ENCODE data around the gene UBE2E2. TPM values are rescaled to one million over a fixed set of nuclear protein-coding genes. Genes with fewer than 3 reads are reported as not detected.
"Not testable (repeated sequence)": the region's sequence is repeated elsewhere in the genome, so short reads cannot be mapped to it uniquely, and the experiment has no call there.

Gene UBE2E2
- polyA plus RNA-seq, 3 donors = 43.0 to 56.8 (median 53.0) TPM

DNA sequence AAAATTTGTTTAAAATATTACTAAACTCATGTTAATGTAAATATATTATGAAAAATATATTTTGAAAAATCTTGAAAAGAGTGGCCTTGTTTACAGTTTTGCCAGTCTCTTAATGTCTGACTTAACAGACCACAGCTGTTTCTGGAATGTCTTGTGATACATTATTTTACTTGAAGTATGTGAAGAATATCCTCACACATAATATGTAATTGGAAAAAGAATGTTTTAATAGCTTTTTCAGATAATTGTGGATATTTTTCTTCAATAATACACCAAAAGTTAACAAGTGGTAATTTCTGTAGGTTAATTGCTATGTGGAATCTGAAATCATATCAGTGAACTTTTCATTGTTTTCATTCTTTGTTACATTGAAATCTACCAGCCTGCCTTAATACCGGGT lies 101.3 kb downstream of the UBE2E2 start:
- DNase-seq (ENCODE audit: extremely low read depth in 1 of 11, low read depth in 9 of 11, low spot score in 4 of 11) = peak in 1 of 11 donors; percentile 32

DNA sequence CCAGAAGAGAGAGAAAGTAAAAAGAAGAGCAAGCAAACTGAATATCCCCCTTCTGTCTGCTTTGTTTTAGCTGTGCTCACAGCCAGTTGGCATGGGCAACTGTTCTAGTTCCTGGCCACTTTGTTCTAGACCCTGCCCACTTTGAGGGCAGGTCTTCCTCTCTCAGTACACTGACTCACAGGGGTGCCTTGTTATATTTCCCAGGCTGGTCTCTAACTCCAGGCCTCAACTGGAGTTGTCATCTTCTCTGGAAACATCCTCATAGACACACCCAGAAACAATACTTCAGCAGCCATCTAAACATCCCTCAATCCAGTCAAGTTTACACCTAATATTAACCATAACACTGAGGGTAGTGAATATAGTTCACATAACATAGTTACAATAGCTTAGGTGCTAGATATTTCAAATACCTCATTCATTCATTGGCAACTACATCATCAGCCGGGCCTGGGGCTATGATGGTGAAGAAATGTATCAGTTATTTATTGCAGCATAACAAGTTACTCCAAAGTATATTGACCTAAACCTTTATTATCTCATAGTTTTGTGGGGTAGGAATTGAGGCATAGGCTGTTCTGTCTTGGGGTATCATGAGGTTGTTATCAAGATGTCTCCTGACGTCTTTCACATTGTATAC lies 106.0 kb downstream of the UBE2E2 start:
- DNase-seq (ENCODE audit: extremely low read depth in 1 of 11, low read depth in 9 of 11, low spot score in 4 of 11) = no peak

DNA sequence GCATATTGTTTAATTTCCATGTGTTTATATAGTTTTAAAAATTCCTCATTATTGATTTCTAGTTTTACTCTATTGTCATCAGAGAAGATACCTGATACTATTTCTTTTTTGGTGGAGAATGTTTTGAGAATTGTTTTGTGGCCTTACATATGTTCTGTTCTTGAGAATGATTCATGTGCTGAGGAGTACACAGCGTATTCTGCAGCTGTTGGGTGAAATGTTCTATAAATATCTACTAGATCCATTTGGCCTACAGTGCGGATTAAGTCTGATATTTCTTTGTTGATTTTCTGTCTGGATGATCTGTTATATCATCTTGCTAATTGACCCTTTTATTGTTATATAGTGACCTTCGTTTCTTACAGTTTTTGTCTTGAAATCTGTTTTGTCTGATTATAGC lies 109.7 kb downstream of the UBE2E2 start:
- DNase-seq (ENCODE audit: extremely low read depth in 1 of 11, low read depth in 9 of 11, low spot score in 4 of 11) = no peak

DNA sequence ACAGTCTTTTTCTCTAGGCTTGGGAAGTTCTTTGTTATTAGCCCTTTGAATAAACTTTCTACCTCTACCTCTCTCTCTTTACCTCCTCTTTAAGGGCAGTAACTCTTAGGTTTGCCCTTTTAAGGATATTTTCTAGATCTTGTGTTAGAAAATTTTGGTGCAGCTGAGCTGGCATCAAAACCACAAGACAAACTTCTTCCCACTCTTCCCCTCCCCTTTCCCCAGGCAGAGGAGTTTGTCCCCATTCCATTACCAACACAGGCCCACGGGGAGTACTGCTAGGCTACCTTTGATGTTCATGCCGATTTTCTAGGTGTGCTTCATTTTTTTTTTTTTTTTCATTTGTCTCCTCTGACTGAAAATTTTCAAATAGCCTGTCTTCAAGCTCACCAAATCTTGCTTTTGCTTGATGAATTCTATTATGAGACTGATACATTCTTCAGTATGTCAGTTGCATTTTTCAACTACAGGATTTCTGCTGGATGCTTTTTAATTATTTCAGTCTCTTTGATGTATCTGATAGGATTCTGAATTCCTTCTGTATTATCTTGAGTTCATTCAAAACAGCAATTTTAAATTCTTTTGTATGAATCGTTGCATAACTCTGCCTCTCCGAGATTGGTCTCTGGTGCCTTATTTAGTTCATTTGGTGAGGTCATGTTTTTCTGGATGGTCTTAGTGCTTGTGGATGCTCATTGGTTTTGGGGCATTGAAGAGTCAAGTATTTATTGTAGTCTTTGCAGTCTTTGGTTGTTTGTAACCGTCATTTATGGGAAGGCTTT lies 112.0 kb downstream of the UBE2E2 start:
- DNase-seq (ENCODE audit: extremely low read depth in 1 of 11, low read depth in 9 of 11, low spot score in 4 of 11) = no peak

DNA sequence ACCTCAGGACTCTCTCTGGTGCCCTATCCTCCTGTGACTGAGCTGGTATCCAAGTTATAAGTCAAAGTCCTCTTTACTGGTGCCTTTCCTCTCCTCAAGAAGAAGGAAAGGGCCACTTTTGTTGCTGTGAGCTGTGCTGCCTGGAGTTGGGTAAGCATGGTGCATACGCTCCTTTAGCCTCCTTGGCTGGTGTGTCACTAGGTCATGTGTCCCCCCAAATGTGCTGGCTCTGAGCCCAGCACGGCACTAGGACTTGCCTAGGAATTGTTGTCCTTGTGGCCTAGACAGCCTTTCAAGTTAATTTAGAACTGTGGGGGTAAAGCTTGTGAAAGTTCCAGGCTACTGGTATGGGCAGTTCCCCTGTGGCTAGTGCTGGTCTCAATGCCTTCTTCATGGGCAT lies 113.8 kb downstream of the UBE2E2 start:
- no peak for DNase-seq (ENCODE audit: extremely low read depth in 1 of 11, low read depth in 9 of 11, low spot score in 4 of 11)

DNA sequence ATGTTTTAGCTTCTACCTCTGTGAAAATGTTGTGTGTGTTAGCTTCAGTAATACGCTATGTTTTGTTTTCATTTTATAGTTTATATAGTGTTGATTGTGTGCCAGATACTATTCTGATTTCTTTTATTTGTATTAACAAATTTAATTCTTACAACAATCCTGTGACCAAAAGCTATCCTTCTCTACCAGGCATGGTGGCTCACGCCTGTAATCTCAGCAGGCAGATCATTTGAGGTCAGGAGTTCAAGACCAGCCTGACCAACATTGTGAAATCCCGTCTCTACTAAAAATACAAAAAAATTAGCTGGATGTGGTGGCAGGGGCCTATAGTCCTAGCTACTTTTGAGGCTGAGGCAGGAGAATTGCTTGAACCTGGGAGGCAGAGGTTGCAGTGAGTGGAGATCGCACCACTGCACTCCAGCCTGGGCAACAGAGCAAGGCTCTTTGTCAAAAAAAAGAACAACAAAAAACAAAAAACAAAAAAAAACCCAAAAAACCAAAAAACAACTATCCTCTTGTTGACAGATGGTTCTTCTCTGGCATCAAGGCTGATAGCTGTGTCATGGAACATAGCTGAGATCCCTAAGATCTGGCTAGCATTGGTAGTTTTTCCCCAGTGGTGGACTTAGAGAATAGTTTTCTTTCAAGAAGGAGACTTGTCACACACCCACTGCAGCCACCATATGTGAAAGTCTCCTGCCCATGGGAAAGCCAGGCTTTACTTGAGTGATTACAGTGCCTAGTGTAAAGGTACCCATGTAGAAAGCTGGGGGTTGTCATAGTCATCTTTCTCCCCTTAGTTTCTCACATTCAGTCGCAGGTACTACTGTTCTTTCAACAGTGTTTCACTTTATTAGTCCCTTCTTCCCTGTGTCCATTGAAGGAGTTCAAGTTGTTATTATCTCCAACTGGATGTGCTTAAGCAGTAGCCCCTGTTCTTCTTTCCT lies 116.5 kb downstream of the UBE2E2 start:
- peak in 1 of 11 donors; percentile 1 for DNase-seq (ENCODE audit: extremely low read depth in 1 of 11, low read depth in 9 of 11, low spot score in 4 of 11)

DNA sequence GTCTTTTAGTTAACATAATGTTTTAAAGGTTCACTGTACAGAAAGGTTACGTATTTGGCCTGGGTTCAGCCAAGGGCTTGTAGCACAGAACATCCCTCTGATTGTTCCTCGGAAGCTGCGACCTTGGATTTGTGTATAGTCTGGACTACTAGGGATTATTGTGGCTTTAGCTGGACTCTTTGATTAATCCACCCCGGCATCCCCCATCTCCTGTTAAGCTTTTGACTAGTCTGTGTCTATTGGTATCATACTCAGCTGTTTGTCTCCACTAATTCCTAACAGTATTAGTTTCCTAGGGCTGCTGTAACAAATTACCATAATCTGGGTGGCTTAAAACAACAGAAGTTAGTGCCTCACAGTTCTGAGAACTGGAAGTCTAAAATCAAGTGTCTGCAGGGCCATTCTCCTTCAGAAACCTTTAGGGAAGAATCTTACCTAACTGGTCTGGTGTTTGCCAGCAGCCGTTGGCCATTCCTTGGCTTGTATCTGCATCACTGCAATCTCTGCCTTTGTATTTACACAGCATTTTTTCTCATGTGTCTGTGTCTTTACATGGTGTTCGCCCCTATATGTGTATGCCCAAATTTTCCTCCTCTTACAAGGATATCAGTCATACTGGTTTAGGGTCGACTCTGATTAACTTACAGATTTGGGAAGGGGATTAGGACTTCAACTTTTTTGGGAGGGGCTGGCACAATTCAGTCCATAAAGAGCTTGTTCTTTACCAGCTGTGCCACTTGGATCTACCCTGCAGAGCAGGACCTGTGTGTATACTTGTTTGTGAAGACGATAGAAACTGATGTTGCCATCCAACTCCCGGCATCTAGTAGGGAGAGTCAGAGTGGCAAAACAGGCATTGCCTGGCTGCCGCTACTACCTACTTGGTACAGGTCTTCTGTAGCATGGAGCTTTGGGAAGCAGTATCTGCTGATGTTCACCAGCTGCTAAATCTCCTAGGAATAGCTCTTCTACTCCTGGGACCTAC lies 117.8 kb downstream of the UBE2E2 start:
- no peak for DNase-seq (ENCODE audit: extremely low read depth in 1 of 11, low read depth in 9 of 11, low spot score in 4 of 11)

DNA sequence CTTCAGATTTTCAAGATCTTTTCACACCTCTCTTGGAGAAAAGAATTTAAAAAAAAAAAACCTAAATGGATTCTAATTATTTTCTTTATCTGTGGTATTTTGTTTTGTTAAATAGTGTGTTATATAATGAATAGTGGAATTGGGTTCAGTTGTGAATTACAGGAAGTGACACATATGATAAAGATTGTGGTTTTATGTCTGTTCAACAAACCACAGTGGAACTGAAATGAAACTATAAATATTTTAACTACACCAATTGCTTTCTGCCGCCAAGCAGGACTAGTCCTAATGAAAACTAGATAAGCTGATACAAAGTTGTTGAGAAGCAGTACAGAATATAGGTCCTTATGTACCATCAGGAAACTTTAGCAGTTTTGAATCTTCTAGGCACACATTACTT lies 121.6 kb downstream of the UBE2E2 start:
- DNase-seq (ENCODE audit: extremely low read depth in 1 of 11, low read depth in 9 of 11, low spot score in 4 of 11) = no peak

DNA sequence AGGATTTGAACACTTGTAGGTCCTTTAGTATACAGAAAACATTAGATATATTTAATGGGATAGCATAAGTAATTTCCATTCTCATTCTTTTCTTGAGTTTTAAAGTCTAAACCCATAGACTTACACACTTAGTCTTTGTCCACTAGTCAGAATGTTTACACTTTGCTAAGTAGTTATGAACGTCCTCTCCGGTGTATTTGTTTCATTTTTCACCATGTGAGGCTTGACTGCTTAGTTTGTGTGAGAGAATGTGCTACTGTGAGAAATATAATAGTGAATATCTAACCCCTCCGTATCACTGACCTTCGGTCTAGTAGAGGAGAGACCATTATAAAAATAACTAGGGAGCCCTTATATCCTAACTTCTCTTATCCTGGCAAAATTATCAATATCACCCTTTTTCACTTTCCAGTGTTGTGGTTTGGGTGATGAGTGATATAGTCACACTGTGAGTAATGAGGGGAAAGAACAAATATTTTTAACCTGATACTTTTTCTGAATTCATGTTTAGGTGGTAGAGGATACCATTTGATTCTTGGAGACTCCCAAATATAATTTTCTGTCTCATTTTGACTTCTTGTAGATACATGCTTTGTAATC lies 122.4 kb downstream of the UBE2E2 start:
- no peak for DNase-seq (ENCODE audit: extremely low read depth in 1 of 11, low read depth in 9 of 11, low spot score in 4 of 11)

DNA sequence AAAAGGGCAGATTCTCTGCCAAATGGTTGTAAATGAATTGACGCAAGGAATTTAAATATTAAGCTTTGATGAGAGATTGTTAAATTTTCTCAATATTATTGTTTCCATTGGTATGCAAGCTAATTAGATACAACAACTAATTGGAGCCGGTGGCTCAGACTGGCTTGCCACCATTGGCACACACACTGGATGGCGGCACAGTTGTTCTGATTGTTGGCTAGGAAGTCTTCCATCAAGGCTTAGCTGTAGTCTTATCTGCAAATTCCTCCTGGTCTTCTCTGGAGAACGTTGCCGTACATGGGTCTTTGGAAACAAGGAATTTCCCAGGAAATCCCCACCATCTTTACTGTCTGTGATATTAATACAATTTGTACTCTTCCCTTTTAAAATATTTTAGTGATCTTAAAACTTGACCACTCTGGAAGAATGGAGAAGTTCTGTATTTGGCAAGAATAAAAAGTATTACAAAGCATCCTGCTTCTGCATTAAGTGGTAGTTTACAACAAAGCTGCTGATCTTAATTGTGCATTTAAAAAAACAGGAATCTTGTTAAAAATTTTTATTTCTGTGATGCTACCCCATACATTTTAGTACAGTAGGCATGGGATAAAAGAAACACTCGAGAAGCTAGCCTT lies 126.5 kb downstream of the UBE2E2 start:
- no peak for DNase-seq (ENCODE audit: extremely low read depth in 1 of 11, low read depth in 9 of 11, low spot score in 4 of 11)

DNA sequence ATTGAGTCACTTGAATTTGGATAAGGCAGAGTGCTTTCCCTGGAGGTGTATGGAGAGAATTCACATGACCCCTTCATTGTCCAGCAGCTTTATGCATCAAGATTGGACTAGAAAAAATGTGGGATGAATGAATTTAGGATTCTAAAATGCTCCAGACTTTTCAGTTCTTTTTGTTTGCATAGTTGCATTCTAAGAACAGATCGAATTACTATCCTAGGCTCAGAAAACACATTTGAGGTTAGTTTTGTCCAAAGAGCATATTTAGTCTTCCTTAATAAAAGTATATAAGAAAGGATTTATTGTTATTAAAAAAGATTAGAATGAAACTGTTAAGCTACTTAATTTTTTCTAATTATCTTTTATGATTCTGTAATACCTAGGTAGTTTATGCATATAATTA lies 127.4 kb downstream of the UBE2E2 start:
- DNase-seq (ENCODE audit: extremely low read depth in 1 of 11, low read depth in 9 of 11, low spot score in 4 of 11) = no peak

DNA sequence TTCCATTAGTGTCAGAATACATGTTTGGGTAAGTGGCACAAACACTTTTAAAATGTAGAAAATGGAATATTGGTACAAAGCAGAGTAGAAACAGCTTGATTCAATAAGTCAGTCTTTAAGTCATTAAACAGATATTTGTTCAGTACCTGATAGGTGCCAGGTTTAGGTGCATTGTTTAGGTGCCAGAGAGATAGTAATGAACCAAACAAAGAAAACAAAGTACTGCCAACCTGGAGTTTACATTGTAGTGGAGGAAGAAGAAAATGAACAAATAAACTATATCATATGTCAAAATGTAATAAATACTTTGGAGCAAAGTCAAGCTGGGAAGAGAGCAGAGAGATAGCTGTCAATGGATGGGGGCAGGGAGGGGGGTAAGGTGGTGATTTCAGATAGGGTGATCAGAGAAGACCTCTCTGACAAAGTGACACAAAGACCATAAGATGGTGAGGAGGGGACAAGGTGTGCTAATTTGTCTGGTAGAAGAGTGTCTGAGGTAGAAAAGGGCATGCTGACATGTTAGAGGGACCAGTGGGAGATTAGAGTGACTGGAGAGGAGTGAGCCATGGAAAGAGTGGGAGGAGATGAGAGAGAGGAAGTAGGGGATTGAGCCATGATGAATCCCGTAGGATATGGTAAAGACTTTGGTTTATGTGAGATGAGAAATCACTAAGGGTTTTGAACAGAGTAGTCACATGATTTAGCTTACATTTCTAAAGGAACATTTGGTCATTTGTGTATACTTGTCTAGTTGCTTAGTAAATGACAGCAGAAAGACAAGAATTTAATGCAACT lies 128.2 kb downstream of the UBE2E2 start:
- no peak for DNase-seq (ENCODE audit: extremely low read depth in 1 of 11, low read depth in 9 of 11, low spot score in 4 of 11)

DNA sequence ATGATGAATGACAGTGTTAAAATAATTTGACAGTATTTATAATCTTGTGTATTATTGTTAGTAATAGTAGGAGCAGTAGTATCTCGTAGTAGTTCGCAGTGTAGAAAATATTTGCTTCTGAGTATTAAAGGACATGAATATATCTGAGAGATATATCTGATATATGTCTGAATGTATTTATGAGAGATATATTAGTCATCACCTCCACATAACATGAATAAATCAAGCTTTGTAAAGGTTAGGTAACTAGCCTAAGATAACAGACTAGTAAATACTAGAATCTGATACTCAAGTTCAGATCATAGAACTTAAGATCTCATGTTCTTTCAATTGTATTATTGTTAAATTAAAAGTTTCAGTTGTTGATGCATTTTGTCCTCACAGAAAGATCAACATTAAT lies 130.5 kb downstream of the UBE2E2 start:
- DNase-seq (ENCODE audit: extremely low read depth in 1 of 11, low read depth in 9 of 11, low spot score in 4 of 11) = no peak

DNA sequence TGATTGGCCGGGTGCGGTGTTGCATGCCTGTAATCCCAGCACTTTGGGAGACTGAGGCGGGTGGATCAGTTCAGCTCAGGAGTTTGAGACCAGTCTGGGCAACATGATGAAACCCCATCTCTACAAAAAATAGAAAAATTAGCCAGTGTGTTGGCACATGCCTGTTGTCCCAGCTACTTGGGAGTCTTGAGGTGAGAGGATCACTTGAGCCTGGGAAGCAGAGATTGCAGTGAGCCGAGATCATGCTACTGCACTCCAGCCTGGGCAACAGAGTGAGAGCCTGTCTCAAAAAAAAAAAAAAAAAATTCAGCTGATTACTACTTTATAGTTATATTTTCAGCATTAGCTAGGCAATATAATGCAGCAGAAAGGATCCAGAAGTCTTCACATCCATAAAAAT lies 133.7 kb downstream of the UBE2E2 start:
- DNase-seq (ENCODE audit: extremely low read depth in 1 of 11, low read depth in 9 of 11, low spot score in 4 of 11) = not testable (repeated sequence)

DNA sequence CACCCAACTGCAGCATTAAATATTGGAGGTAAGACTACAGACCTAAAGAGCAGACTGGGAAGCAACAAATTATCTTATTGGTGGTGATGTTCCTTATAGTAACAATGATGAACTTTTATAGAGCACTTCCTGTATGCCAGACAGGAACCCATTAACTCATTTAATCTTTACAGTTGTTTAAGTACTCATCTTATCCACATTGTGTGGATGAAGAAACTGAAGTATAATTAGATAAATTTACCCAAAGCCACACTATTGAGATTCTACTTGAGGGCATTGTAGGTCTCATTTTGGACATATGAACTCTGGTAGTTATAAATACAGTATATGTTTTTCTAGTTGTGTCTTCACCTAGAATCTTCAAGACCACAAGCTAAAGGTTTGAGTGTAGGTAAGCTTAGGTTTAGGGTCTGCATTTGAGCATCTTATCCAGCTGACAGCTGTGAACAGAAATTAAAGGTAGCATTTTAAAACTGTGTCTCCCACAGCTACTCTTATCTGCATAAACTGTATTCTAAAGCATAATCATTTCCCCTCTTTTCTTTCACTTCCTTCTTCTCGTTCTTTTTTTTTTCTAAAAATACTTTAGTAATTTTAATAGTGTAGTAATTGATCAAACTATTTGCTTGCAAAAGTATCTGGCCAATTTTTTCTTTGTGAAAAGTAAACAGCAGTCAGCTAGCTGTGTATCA lies 138.2 kb downstream of the UBE2E2 start:
- DNase-seq (ENCODE audit: extremely low read depth in 1 of 11, low read depth in 9 of 11, low spot score in 4 of 11) = no peak

DNA sequence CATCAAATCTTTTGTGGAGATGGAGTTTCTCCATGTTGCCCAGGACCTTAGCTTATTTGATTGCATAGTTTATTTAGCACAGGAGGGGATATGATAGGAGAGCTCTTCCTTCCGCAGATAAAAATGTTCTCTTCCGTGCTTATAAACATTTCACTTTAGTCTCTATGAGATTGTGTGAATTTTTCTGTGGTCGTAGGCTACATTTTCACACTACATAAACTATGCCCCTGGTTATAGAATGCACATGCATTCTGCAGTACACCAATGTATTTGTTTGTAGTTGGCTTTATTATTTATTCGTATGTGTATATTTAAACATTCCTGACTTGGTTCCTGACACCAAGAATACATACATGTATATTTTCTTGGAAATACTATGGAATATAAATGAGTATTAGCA lies 139.2 kb downstream of the UBE2E2 start:
- DNase-seq (ENCODE audit: extremely low read depth in 1 of 11, low read depth in 9 of 11, low spot score in 4 of 11) = no peak

Data from renal cortex interstitium (tissue), 11 donors.